HG03045 (cell line): ENCODE results near the gene GZMM.
A peak's percentile ranks its signal among the peaks of the same experiment; 100 is the strongest.

Experiments
- ATAC-seq: cut with Tn5 transposase; IDR thresholded peaks from one replicate; pipeline ENCODE4 v1.9.1; 2021; ENCODE audit warnings: mild to moderate bottlenecking, moderate library complexity; ENCODE audit not compliant: unreplicated experiment

GZMM gene

GRCh38 chr19:558770-559439, 15.1 kb downstream of the GZMM start:
- ATAC-seq: no peak

GRCh38 chr19:560121-560520, 16.3 kb downstream of the GZMM start:
- no peak for ATAC-seq

- no peak for ATAC-seq
Measured at GRCh38 chr19:566403-566802, 22.6 kb downstream of the GZMM start.

- ATAC-seq: no peak
Measured at GRCh38 chr19:566844-567243, 23.0 kb downstream of the GZMM start.

- ATAC-seq: no peak
Measured at GRCh38 chr19:567296-567900, 23.5 kb downstream of the GZMM start.

- ATAC-seq: no peak
Measured at GRCh38 chr19:570251-570686, 26.4 kb downstream of the GZMM start.

- no peak for ATAC-seq
Measured at GRCh38 chr19:570937-571565, 27.2 kb downstream of the GZMM start.

- ATAC-seq: no peak
Measured at GRCh38 chr19:571566-571974, 27.7 kb downstream of the GZMM start.

- ATAC-seq: peak; percentile 67
Measured at GRCh38 chr19:572140-572742, 28.4 kb downstream of the GZMM start, which contains the start of gene BSG. Gene BSG, plus strand, starts transcription at chr19:572596. Its CDS starts 39 bp downstream, at chr19:572635.

- ATAC-seq: peak; percentile 3
Measured at GRCh38 chr19:572743-573518, 29.1 kb downstream of the GZMM start.

GRCh38 chr19:573519-573825, 29.6 kb downstream of the GZMM start:
- no peak for ATAC-seq

- ATAC-seq: no peak
Measured at GRCh38 chr19:574658-575526, 31.0 kb downstream of the GZMM start.

- ATAC-seq: no peak
Measured at GRCh38 chr19:575527-576506, 32.0 kb downstream of the GZMM start.

GRCh38 chr19:576768-577438, 33.0 kb downstream of the GZMM start:
- no peak for ATAC-seq

- no peak for ATAC-seq
Measured at GRCh38 chr19:577439-578392, 33.9 kb downstream of the GZMM start.

GRCh38 chr19:579111-579841, 35.4 kb downstream of the GZMM start:
- no peak for ATAC-seq

GRCh38 chr19:579842-580155, 35.9 kb downstream of the GZMM start:
- ATAC-seq: no peak
